Fibroblast of lung (primary cell): ENCODE measurements around the gene C1orf167.

Experiments
- EZH2 ChIP-seq: IDR thresholded peaks from 2 replicates; pipeline ENCODE4 v1.5.1; 2012; ENCODE audit warnings: low read length, control low read depth, mild to moderate bottlenecking; ENCODE audit errors: missing control alignments
- TF ChIP-seq, protein P1 (sequence below), 2 donors: IDR thresholded peaks in 1 of 2; conservative IDR thresholded peaks in 1 of 2; 1 replicate in 1 of 2; 2 replicates in 1 of 2; pipeline ENCODE4 v1.5.1; 2011 to 2012; ENCODE audit warnings: low read length in 2 of 2, control low read depth in 1 of 2, inconsistent platforms in 1 of 2, low read depth in 1 of 2, mild to moderate bottlenecking in 1 of 2

DNA sequence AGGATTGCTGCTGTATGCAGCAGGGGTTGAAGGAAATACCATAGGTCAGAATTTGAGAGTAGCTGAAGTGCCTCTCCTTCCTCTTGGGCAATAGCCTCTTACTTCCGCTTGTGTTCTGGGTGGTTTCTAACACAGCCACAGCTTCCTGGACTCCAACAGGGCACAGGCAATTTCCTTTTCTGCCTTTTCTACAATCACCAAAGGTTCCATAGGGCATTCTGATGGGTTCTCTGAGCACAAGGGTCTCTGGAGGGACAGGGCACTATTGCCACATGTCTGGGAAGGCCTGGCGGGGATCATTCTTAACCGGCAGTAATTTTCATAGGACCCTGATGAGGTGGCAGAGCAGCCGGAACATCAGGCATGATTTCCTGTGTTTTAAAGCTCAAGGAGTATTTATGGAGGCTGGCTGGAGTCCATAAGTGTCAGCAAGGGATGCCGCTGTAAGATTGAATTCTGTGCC is 31.5 kb upstream of the C1orf167 start:
- TF ChIP-seq, protein P1, sequence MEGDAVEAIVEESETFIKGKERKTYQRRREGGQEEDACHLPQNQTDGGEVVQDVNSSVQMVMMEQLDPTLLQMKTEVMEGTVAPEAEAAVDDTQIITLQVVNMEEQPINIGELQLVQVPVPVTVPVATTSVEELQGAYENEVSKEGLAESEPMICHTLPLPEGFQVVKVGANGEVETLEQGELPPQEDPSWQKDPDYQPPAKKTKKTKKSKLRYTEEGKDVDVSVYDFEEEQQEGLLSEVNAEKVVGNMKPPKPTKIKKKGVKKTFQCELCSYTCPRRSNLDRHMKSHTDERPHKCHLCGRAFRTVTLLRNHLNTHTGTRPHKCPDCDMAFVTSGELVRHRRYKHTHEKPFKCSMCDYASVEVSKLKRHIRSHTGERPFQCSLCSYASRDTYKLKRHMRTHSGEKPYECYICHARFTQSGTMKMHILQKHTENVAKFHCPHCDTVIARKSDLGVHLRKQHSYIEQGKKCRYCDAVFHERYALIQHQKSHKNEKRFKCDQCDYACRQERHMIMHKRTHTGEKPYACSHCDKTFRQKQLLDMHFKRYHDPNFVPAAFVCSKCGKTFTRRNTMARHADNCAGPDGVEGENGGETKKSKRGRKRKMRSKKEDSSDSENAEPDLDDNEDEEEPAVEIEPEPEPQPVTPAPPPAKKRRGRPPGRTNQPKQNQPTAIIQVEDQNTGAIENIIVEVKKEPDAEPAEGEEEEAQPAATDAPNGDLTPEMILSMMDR (conservative IDR thresholded peaks at IDR 0.05 in 1 of 2, IDR thresholded peaks at IDR 0.05 in 1 of 2; ENCODE audit: low read depth in 1 of 2, low read length in 2 of 2): no peak
- TF ChIP-seq EZH2: no peak
